KBM-7 (cell line): Measurements from ENCODE around the gene ADGRD1.

Experiments
- DNase-seq: peaks from one replicate; pipeline ENCODE4 v3.0.0-alpha.2; 2015
- in situ Hi-C: fragments of 300-500 bp; cut with MboI; formaldehyde crosslinking; loops from 2 replicates; pipeline ENCODE4 v1.14.3; 2020; ENCODE audit warnings: low sequenced_read_pairs, low pct_unique_long_range_greater_than_20kb, mixed read lengths

ADGRD1 gene

DNA sequence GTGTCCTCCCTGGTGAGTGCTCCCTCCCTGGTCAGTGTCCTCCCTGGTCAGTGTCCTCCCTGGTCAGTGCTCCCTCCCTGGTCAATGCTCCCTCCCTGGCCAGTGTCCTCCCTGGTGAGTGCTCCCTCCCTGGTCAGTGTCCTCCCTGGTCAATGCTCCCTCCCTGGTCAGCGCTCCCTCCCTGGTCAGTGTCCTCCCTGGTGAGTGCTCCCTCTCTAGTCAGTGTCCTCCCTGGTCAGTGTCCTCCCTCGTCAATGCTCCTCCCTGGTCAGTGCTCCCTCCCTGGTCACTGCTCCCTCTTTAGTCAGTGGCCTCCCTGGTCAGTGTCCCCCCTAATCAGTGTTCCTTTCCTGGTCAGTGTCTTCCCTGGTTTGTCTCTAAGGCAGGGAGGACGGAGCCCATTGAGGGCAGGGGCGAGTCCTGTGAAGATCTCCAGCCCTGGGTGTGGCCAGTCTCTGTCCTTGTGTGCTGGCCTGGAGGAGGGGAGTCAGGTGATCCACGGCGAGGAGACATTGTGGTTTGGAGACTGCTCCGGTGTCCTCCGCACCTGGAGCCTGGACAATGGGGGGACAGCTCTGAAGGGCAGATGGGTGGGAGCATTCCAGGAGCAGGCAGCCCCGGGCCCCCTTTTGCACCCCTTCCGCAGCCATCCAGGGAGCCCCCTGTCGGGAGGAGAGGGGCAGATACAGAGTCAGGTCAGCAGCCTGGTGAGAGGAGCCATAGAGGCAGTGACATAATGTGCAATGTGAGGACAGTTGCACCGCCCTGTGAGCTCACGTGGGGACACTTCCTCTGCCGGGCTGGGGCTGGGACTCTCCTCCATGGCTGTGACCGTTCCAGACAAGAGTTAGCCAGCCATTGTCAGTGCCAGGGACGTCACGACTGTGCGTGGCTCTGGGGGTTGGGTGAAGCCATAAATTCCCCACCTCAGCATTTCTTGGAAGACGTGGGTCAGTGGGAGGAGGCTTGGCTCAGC lies 93.4 kb downstream of the ADGRD1 start:
- DNase-seq, result peak; percentile 18
- in situ Hi-C loops, result no loop called here

DNA sequence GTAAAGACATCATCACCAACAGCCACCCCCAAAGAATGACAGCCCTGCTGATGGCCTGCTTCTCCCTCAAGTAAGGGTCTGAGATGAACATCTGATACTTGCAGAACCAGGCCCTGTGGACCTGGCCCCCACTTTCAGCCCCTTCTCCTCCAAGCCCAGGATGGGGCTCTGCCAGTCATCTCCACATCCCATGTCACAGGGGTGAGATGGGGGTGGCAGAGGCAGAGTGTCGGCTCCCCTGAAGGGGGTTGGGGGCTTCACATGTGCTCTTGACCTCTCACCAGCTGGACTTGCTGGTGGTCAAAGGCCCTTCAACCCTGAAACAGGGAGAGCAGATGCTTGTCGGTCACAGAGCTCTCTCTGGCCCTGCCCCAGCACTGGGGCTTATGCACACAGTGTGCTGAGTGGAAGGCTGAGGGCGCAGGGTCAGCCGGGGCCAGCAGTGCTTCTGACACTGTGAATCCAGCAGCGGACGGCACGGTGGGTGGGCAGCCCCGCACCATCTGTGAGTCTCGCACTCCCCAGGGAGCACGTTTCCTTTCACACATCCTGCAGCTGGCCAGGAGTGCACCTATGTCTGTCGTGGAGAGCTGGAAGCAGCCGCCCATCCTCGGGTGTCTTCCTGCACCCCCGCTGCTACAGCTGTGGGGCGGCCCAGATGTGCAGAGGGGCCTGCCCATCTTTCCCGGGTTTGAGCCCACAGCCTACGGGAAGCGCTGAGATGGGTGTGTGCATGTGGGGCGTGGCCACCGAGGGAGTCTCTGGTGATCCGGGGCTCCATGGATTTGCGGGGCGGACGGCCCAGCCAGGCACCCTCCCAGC lies 94.3 kb downstream of the ADGRD1 start:
- DNase-seq, result no peak
- in situ Hi-C loops, result no loop called here

DNA sequence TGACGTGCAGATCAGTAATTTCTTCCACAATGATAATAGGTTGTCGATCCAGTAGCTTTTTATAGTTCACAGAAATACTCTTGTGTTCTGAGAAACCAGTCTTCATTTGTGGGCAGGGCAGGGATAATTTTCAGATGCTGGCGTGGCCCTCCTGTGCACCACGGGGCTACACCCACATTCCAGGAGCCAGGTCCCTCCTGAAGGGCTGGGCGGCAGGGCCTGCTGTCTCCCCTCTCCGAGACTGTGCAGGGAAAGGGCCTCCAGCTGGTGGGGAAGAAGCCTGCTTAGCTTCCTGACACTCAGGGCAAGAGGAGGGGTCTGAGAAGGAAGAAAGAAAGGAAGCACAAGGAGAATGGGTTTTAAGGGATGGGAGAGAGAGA lies 94.9 kb downstream of the ADGRD1 start:
- DNase-seq, result no peak
- in situ Hi-C loops, result no loop called here

DNA sequence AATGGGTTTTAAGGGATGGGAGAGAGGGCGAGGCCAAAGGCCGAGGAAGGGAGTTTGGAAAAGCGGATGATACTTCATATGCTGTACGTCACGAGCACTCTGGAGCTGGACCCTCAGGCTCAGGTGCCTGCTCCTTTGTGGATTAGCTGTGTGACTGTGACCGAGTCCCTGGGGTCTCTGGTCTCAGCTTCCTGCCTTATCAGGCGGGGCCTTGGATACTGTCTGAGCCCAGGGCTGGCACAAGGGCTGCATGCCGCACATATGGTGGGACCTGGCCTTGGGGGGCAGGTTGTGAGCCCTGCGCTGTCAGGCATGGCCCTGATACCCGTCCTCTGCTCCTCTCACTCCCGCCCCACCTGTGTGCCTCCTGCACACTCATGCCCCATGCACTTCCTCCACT lies 95.3 kb downstream of the ADGRD1 start:
- DNase-seq, result no peak
- in situ Hi-C loops, result no loop called here

DNA sequence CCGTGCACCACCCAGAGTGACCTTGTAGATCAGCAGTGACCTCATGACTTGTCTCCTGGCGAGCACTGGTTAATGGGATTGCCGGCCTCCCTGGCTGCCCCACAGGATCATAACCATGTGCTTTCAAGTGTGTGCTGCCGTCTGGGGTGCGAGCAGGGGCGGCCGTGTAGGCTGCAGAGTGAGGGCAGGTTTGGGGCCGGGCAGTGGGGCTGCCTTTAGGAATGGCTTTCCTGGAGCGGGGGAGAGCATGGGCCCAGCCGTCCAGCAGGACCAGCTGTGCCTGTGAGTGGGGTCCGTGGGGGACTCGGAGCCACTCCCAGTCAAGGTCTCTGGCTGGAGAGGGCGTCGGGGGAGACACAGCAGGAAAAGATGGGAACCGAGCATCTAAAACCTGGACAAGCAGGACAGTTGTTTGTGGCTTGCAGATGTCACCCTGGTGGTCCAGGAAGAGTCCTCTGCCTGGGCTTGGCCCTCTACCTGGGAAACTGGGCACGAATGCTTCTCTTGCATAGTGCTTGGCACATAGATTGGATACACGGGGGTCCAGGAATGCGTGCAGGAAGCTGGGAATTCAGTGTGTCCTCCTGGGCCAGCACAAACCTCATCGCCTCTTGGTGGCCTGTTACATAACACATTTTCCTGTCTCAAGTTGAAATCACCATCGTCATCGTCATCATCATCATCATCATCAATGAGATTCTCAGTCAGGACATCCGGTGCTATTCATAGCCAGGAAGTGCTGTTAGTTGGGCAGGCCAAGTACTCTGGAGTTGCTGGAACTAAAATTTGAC lies 96.0 kb downstream of the ADGRD1 start:
- in situ Hi-C loops, result no loop called here
- DNase-seq, result no peak

DNA sequence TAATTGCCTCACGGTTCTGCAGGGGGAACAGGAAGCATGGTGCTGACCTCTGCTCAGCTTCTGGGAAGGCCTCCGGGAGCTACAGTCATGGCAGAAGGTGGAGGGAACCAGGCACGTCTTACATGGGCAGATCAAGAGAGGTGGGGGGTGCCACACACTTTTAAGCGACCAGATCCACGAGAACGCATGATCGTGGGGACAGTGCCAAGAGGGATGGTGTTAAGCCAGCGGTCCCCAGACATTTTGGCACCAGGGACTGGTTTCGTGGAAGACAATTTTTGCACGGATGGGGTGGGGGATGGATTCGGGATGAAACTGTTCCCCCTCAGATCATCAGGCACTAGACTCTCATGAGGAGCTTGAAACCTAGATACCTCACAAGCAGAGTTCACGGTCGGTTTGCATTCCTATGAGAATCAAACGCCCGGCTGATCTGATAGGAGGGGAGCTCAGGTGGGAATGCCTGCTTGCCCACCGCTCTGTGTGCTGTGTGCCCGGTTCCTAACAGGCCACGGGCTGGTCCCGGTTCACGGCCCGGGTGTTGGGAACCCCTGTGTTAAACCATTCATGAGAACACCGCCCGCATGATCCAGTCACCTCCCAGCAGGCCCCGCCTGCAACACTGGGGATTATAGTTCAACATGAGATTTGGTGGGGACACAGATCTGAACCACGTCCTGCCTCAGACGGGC lies 96.9 kb downstream of the ADGRD1 start:
- in situ Hi-C loops, result no loop called here
- DNase-seq, result no peak

DNA sequence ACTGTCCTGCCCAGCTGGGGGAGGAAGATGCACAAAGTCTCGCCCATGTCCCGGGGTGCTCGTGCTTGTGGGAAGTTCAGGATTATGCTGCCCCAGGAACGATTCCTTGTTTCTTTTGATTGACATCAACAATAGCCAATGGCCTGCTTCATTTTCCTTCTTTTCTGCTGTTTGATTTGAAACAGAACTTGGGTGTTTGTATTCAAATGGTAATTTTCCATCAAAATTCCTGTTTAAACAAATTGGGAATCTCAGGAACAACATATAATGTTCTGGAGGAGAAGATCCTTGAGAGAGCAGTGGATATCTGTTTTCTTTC lies 97.4 kb downstream of the ADGRD1 start:
- in situ Hi-C loops, result no loop called here
- no peak for DNase-seq

DNA sequence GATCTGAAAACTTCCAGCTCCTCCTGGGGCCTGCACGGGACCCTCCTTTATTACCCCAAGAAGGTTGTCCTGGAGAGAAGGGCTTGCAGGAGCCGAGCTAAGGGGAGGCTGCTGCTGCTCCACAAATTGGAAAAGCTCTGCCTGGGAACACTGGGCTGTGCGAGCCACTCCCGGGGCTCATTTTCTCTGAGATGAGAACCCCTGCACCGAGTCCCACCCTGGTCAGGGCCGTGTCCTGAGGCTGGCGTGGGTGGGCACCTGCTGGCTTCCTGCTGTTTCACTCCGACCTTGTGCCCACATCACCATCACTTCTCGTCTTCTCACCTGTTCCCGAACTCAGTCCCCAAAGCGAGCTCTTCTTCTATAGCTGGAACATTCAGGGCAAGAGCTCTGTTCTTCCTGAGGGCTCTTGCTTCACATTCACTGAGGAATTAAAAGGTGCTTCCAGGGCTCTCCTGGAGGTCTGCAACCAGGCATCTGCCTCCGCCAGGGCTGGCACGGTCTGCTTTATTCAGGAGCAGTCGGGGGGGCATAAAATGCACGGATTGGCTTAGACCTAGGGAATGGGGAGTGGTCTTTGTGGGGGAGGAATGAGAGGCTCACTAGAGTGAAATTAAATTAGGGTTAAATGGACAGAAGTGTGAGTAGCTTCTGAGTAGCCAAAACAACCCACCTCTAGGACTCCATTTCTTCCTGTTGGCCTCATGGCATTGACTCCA lies 98.5 kb downstream of the ADGRD1 start:
- no peak for DNase-seq
- in situ Hi-C loops, result no loop called here

DNA sequence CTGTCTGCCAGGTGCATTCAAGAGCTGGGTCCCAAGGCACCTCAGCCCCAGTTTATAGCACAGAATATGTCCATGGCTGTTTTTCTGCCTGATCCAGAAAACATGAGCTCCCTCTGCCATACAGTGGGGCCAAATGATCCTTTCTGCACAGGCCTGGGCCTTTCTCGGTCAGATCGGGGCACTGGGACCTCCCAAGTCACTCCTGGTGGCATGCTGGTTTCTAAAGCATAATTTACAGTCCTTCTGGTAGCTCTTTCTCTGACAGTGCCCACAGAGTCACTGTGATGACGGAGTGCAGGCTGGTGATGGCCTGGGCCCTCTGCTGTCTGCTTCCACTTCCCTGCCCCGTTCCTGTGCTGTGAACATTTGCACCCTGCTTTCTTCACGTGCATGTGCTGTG lies 99.2 kb downstream of the ADGRD1 start:
- DNase-seq, result no peak
- in situ Hi-C loops, result no loop called here

DNA sequence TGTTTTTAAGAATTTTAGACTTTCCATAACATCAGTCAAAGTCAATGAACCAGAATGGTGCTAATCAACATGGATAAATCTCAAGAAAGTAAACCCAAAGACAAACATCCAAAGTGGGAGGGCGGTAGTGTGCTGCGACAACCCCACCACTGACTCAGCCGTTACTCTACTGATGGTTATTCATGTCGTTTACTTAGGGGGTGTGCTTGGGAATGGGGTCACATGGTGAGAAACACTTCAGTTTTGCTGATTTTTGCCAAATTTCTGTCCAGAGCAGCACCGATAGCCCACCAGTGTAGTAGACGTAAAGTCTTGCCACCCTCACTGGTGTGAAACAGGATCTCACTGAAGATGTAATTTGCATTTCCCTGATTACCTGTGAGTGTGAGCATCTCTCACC lies 99.9 kb downstream of the ADGRD1 start:
- no peak for DNase-seq
- in situ Hi-C loops, result no loop called here

DNA sequence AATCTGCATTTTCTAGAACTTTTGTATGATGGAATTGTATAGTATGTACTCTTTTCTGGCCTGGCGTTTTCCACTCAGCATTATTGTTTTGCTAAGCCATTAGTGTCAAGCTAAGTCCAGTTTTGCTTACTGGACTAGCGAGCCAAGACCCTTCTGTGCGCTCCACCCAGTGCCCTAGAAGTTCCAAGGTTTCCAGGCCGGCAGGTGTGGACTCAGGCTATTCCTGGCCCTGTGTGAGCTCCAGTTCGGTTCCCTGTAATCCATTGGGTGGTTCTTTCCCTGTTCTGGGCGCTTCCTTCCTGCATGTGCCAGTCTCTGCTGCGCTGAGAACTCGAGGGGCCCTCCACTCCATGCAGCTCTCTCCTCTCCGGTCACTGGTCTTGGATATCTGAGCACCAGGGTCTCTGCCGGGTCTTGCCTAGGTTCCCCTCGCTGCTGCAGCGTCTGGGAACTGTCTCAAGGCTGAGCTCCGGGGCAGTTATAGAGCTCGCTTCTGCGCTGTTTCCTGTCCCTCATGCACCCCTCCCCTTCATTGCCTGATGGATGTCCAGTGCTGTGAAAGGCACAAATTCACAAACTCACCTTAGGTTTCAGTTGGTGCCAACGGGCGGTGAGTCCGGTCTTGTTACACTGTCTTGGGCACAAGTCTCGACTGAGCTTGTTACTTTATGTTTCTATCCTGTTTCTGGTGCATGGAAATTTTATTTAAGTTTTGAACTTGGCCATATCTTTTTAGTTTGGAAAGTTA lies 100.8 kb downstream of the ADGRD1 start:
- no peak for DNase-seq
- in situ Hi-C loops, result no loop called here

DNA sequence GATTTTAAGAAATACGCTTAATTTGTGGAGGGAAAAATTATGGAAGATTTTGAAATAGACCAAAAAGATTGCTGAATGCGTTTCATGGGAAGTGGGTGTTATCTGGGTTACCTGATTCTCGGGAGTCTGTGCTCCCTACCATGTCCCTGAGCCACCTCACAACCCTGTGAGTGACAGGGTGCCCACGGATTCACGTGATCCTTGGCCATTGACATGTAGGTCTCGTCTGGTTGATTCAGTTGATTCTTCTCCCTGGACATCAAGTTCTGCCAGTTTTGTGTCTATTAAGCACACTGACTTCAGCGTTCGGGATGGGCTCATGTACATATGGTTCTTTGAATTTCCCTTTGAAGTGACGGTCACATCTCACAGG lies 101.4 kb downstream of the ADGRD1 start:
- DNase-seq, result no peak
- in situ Hi-C loops, result no loop called here

DNA sequence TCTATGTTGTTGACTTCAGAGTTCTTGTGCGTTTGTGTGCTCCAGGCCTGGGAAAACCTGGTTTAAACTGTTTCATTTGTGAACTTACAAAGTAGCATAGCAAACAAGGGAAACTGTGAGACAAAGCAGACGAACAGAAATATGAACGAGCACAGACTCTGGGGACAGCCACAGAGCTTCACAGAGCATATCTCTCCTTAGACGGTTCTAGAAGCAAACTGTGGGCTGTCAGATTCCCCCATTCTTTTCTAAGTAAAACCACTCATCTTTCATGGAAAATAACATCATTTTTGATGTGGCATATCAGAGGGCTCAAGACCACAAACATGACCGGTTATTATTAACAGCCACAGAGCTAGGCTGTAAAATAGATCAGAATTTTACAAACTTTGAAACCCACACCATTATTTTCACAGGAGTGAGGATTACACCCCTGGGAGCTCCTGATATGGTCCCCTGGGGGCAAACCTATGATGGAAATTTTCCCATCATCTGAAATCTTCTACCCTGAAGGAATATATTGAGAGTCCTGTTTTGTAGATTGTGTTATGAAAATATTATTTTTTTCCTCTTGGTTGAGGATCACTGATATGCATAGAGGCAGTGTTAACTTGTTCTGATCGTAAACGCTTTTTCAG lies 102.0 kb downstream of the ADGRD1 start:
- in situ Hi-C loops, result no loop called here

DNA sequence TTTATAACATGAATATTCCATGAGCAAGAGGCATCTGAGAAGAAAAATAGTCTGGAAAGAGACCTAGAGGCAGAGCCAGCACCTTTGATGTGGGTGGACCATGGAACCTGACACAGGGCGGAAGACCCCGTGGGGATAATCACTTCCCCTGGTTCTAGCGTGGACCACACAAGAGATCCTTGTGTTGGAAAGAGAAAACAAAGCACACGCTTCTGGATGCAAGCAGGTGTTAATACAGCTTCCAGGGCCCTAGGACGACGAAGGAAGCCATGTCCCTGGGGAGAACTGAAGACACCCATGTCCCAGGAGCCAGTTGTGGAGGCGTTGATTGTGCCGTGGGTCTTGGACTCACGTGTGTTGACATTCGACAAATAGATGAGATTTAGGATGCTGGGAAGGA lies 102.9 kb downstream of the ADGRD1 start:
- in situ Hi-C loops, result no loop called here
- DNase-seq, result no peak

More for the DNA sequence above, 102.0 kb downstream of the ADGRD1 start:
- no peak for DNase-seq

DNA sequence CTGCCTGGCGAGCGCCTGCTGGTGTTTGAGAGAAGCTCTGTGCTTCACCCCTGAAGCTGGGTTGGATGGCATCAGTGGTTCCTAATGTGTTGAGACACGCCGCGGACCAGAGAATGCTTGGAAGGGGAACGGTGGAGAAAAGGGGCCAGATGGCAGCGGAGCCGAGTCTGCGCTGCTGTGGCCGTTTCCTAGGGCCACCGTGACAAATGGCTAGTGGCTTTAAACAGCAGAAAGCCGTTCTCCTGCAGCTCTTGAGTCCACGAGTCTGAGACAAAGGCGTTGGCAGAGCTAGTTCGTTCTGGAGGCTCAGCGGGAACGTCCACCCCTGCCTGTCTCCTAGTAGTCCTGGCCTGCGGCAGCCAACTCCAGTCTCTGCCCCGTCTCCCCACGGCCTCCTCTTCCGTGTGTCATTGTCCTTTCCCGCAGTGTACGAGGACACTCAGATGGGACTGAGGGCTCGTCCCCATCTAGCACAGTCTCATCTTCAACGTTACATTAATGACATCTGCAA lies 103.6 kb downstream of the ADGRD1 start:
- in situ Hi-C loops, result no loop called here
- DNase-seq, result no peak

DNA sequence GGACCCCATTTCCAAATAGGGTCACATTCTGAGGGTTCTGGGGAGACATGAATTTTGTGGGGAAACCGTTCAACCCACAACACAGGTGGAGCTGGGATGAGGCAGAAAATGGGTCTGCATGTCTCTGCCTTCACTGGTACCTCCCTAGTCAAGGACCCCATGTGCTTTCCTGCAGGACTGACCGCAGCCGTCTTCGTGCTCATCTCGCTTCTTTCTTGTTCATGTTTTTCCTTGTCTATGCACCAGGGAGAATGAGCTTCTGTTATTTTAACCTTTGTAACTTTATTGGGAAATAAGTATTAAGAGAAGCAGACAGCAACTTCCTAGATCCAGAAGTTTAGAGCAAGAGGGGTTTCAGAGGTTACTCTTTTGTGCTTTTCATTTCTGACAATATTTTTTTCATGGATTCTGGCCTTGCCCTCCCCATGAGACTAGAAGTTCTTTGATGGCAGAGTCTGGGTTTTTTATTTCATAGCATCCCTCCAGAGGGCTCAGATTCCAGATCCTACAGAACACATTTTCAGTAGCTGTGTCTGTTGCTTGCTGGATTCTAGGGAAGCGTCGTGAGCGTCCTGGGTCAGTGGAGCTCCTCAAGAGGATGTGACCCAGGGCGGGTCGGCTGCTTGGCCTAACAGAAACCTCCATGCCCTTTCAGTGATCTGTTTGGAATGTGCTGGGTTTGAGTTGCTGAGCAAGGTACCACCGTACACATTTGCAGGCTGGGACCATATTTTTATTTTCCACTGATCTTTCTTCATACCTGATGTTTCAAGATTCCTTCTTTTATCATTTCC lies 104.2 kb downstream of the ADGRD1 start:
- DNase-seq, result no peak
- in situ Hi-C loops, result no loop called here

DNA sequence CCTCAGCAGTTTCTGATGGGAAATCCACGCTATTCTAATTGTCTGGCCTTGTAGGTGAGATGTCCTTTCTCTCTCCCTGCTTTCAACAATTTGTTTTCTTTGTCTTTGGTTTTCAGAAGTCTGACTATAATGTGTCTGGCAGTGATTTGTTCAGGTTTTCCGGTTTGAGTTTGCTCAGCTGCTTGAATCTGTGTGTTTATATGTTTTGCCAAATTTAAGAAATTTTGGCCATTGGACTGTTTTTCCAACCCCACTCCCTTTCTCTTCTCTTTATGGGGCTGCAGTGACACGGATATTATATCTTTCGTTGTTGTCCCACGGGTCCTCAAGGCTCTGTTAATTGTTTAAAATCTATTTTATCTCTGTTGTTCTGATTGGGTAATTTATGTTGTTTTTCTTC lies 105.0 kb downstream of the ADGRD1 start:
- in situ Hi-C loops, result no loop called here
- DNase-seq, result no peak
